ENCODE data around the gene BPIFB1. TPM values are rescaled to one million over a fixed set of nuclear protein-coding genes. Genes with fewer than 3 reads are reported as not detected.

Gene BPIFB1
- total RNA-seq, 1 experiment from 2014 or later = not detected

DNA sequence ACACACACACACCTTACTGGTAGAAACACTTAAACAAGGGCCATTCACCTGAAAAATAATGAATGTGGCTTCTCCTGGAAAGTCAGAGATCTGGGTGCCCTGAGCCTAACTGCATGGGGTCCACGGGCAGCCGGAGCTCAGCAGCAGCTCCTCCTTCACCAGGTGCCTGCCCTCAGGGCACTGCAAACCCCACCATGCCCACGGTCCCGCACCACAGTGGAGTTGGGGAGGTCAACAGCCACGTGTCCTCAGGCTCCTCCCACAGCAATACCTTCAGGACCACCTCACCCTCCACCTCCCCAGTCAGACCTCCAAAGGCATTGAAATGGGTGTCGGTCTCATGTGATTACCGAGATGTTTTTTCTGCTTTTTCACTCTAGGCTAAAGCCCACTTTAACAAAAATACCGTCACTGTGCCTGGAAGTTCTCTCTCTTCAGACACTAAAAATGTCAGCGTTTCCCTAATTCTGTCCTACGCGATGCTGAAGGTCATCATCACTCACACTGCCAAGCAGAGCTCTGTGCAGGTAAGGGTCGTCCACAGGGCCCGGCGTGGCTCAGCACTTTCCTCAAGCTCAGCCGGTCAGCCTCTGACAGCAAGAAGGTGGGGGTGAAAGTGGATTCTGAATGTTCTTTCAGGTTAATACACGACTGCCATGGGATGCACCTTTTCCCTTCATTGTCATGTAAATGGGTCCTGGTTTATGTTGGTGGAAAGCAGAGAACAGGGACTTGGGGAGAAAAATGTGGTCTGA lies 69.4 kb downstream of the BPIFB1 start:
- H3K36me3 ChIP-seq = no peaks in the 10 kb centered on the region
- no peak for DNase-seq (ENCODE audit: low read depth in 1 of 2, low spot score in 2 of 2)
- H3K4me3 ChIP-seq = no peak overlapping the region
- H3K4me1 ChIP-seq (replicated peaks) = peaks cover 5% of the 10 kb centered on the region
- H3K27ac ChIP-seq = no peak overlapping the region
- H3K27me3 ChIP-seq (replicated peaks) = no peaks in the 10 kb centered on the region
- H3K9me3 ChIP-seq (replicated peaks) = no peaks in the 10 kb centered on the region

DNA sequence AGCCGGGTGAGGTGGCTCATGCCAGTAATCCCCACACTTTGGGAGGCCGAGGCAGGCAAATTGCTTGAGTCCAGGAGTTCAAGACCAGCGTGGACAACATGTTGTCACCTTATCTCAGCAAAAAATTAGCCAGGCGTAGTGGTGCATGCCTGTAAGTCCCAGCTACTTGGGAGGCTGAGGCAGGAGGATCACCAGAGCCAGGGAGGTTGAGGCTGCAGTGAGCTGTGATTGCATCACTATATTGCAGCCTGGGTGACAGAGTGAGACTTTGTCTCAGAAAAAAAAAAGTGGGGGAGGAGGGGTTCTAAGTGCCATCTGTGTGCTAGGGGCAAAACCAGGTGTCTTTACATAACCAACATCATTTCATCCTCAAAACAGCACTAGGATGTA lies 70.0 kb downstream of the BPIFB1 start:
- no peaks in the 10 kb centered on the region for H3K27me3 ChIP-seq (replicated peaks)
- no peaks in the 10 kb centered on the region for H3K9me3 ChIP-seq (replicated peaks)
- no peak overlapping the region for H3K4me3 ChIP-seq
- H3K27ac ChIP-seq = no peak overlapping the region
- no peak for DNase-seq (ENCODE audit: low read depth in 1 of 2, low spot score in 2 of 2)
- peaks cover 5% of the 10 kb centered on the region for H3K4me1 ChIP-seq (replicated peaks)
- H3K36me3 ChIP-seq = peaks cover under 1% of the 10 kb centered on the region; the same call in 1 of the 2 replicates

Other genes starting within 250 kb of the BPIFB1 start
- not detected in 2 replicates for gene BPIFB3, start 229.3 kb upstream of the BPIFB1 start, total RNA-seq (2014; rRNA removed; shearing (Covaris generic))
- not detected in 2 replicates for gene BPIFB4, start 203.6 kb upstream of the BPIFB1 start, total RNA-seq (2014; rRNA removed; shearing (Covaris generic))
- gene BPIFA2, start 115.1 kb upstream of the BPIFB1 start, total RNA-seq (2014; rRNA removed; shearing (Covaris generic)) = not detected in 2 replicates
- not detected in 2 replicates for gene BPIFA3, start 65.9 kb upstream of the BPIFB1 start, total RNA-seq (2014; rRNA removed; shearing (Covaris generic))
- not detected in 2 replicates for gene BPIFA1, start 47.2 kb upstream of the BPIFB1 start, total RNA-seq (2014; rRNA removed; shearing (Covaris generic))
- gene CDK5RAP1, start 118.3 kb downstream of the BPIFB1 start, total RNA-seq (2014; rRNA removed; shearing (Covaris generic)) = 35.6 and 41.7 TPM in 2 replicates
- 41.8 and 44.4 TPM in 2 replicates for gene SNTA1, start 160.5 kb downstream of the BPIFB1 start, total RNA-seq (2014; rRNA removed; shearing (Covaris generic))
- gene CBFA2T2, start 206.9 kb downstream of the BPIFB1 start, total RNA-seq (2014; rRNA removed; shearing (Covaris generic)) = 6.1 and 8.7 TPM in 2 replicates